GM13977 (cell line): ENCODE data around the gene ZNF280C.

ENCODE experiments used
- DNase-seq: peaks from one replicate; pipeline ENCODE4 v3.0.0; 2012; ENCODE audit warnings: low spot score
- in situ Hi-C: fragments of 300-500 bp; cut with MboI; formaldehyde crosslinking; loops from one replicate; pipeline ENCODE4 v1.12.0; 2022; ENCODE audit warnings: low sequenced_read_pairs, low pct_unique_long_range_greater_than_20kb, mixed read lengths, inconsistent platforms; ENCODE audit not compliant: unreplicated experiment
- TF ChIP-seq, protein P1 (sequence below): IDR thresholded peaks from 2 replicates; pipeline ENCODE4 v1.5.1; 2012; ENCODE audit warnings: mild to moderate bottlenecking, control low read depth; ENCODE audit not compliant: insufficient read depth; ENCODE audit errors: extremely low read depth, missing control alignments

Gene ZNF280C

DNA sequence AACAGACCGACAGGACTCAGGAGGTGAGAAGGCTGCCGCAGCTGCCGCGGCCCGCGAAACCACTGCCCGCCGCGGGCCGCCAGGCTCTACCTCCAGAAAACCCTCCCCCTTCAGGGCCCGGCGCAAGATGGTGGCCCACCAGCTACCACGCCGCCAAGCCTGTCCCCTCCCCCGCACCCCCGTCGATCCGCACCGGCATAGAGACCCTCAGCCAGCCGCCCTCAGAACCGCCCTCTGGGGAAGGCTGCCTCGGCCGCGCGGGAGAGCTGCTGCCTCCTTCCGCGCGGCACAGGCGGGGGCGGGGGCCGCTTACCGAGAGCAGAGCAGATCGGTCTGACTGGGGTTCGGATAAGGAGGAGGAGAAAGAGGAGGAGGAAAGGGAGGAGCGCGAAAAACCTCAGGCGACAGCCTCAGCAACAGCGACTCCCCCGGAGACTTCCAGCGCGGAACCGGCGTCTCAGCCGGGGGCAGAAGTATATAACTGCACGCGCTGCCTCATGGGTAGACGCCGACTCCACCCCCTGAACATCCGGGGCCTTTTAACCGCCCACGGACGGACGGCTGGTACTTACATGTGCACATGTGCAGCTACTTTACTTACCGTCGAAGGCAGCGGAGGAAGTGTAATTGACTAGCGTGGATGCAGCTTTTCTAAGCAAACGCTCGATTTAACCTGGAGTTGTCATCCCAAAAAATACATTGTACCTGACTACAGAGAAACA, at the start of gene ZNF280C:
TSS of gene ZNF280C (minus strand) at position 451 of the 722 bp plus-strand sequence. CDS start 8,450 bp downstream, outside the sequence.
- DNase-seq: peak; percentile 90
- in situ Hi-C loops: no loop called here
- TF ChIP-seq, protein P1, sequence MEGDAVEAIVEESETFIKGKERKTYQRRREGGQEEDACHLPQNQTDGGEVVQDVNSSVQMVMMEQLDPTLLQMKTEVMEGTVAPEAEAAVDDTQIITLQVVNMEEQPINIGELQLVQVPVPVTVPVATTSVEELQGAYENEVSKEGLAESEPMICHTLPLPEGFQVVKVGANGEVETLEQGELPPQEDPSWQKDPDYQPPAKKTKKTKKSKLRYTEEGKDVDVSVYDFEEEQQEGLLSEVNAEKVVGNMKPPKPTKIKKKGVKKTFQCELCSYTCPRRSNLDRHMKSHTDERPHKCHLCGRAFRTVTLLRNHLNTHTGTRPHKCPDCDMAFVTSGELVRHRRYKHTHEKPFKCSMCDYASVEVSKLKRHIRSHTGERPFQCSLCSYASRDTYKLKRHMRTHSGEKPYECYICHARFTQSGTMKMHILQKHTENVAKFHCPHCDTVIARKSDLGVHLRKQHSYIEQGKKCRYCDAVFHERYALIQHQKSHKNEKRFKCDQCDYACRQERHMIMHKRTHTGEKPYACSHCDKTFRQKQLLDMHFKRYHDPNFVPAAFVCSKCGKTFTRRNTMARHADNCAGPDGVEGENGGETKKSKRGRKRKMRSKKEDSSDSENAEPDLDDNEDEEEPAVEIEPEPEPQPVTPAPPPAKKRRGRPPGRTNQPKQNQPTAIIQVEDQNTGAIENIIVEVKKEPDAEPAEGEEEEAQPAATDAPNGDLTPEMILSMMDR: peak; percentile 23

DNA sequence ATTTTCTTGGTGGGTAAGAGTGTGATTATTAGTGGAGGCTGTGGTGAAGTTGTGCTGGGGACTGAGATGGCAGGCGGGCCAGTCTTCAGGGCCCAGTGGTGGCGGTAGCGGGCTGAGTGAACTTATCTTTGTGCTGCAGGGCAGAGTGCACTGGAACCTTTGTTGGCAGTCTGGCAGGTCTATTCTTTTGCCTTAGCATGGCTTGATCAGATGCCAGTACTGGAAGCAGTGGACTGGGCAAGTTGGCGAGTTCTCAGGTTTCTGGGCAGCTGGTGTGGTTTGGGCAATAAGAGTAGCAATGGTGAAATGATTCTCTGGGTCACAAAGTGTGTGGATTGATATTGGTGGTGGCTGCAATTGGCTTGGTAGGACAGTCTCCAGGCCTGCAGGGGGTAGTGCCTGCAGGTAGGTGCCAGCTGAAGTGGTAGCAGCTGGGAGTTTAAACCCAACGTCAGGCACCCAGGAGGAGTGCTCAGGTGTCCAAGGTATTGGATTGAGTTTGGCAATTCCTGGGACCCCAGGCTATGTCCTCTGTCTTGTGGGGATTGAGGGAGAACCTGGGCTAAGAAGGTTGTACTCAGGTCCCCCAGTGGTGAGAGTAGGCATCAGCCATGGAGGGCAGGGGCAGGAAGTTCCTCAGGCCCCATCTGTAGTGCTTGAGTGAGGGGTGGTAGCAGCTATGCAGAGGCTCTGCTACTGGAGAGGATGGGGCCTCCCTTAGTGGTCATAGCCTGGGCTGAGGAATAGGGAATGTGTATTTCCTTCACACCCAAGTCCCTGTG, 36.1 kb upstream of the ZNF280C start:
- in situ Hi-C loops: no loop called here
- TF ChIP-seq, protein P1: no peak
- no peak for DNase-seq

DNA sequence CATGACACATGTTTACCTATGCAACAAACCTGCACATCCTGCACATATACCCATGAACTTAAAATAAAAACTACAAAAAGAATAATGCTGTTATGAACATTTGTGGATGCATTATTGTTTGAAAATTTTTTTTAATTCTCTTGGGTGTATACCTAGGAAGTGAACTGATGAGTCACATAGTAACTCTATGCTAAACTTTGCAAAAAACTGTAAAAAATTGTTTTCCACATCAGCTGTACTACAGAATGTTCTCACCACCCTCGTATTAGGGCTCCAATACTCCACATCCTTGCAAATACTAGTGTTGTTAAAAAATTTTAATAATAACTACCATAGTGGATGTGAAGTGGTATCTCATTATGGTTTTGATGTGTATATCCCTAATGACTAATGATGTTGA, 33.3 kb upstream of the ZNF280C start:
- in situ Hi-C loops: no loop called here
- DNase-seq: no peak
- TF ChIP-seq, protein P1: no peak

- TF ChIP-seq, protein P1: no peak
- in situ Hi-C loops: no loop called here
- DNase-seq: no peak
These were observed 32.7 kb upstream of the ZNF280C start for GRCh38 chrX:130301405-130301804.

GRCh38 chrX:130300010-130300282, 31.2 kb upstream of the ZNF280C start:
- in situ Hi-C loops: no loop called here
- TF ChIP-seq, protein P1: no peak

DNA sequence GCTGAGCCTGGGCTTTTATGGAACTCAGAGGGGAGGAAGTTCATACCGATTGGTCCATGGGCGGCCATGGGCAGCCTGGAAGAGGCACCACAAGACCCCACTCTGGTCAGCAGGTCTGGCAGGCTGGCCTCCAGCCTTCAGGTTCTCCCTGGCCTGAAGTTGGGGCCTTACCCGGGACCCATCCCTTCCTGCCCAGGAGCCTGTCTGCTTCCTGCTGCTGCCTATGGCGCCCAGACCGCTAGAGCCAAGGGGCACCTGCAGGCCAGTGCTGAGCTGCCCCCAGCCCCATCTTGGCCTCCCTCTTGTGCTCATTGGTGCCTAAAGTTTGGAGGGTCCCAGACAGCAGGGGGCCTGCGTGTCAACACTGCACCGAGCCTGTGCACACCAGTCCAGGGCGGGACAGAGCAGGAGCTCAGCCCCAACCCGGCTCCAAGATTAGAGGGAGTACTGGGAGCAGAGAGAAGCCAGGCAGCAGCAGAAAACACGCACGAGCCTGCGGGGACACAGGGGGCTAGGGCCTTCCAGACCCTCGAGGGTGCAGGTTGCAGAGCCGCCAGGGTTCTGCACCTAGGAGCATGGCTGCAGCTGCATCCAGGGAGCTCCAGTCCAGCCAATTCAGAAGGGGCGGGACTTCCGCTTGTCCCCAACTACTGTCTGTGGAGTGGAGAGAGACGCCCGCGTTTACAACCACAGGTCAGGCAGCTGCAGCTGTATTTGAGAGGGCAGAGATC, 30.7 kb upstream of the ZNF280C start:
- TF ChIP-seq, protein P1: no peak
- in situ Hi-C loops: no loop called here
- DNase-seq: no peak

More at GRCh38 chrX:130300010-130300282, 31.2 kb upstream of the ZNF280C start:
- DNase-seq: no peak
